Esophagus squamous epithelium (tissue), 5 donors: ENCODE results near the gene CDO1. TPM values are rescaled to one million over a fixed set of nuclear protein-coding genes. Genes with fewer than 3 reads are reported as not detected.
A peak's percentile ranks its signal among the peaks of the same experiment; 100 is the strongest.

Experiments used
- DNase-seq: peaks from one replicate; lab custom pipeline; 2025; lab: John Stamatoyannopoulos, UW
- H3K27ac ChIP-seq, 4 donors: fragments of 200-600 bp; sonication (generic); one replicate each; pipeline ENCODE4 v1.5.1; 2016 to 2019; ENCODE audit warnings: mild to moderate bottlenecking in 1 of 4
- H3K27me3 ChIP-seq, 4 donors: fragments of 200-600 bp; sonication (generic); 1 replicate in 3 of 4; 2 replicates in 1 of 4; pipeline versions ENCODE4 v1.5.1 to v1.6.0; 2017 to 2021; ENCODE audit warnings: antibody characterized with exemption in 1 of 4
- H3K36me3 ChIP-seq, 3 donors: fragments of 200-600 bp; sonication (generic); one replicate each; pipeline ENCODE4 v1.5.1; 2016 to 2019
- H3K4me1 ChIP-seq, 3 donors: fragments of 200-600 bp; sonication (generic); one replicate each; pipeline ENCODE4 v1.5.1; 2017 to 2019
- H3K4me3 ChIP-seq, 4 donors: fragments of 200-600 bp; sonication (generic); 1 replicate in 3 of 4; 2 replicates in 1 of 4; pipeline ENCODE4 v1.5.1; 2016 to 2019; ENCODE audit warnings: mild to moderate bottlenecking in 2 of 4, moderate library complexity in 1 of 4
- H3K9me3 ChIP-seq, 3 donors: fragments of 200-600 bp; sonication (generic); one replicate each; pipeline ENCODE4 v1.5.1; 2016 to 2019
- POLR2A ChIP-seq, 4 donors: fragments of 450-650 bp; IDR thresholded peaks; one replicate each; pipeline ENCODE4 v1.6.1; 2017; ENCODE audit warnings: antibody characterized with exemption in 4 of 4, mild to moderate bottlenecking in 4 of 4, moderate library complexity in 3 of 4
- WGBS, 2 donors: methylation state at CpG; one replicate each; pipeline ENCODE4 v1.1.5; 2018; 5-methylcytosine and 5-hydroxymethylcytosine counted together
- intact Hi-C: fragments of 100-400 bp; cut with DNase I; formaldehyde crosslinking; loops from one replicate; pipeline ENCODE4 v1.15.0; 2022
- total RNA-seq, 4 donors: library from RNA; depleted of rRNA; stranded (reverse); fragments of >200 nt; gene quantifications; one replicate each; pipeline ENCODE4 v1.1.0, GENCODE V29; 2016
- TF ChIP-seq, protein P1 (sequence below), 6 experiments: fragments of 450-650 bp in 4 of 6; fragments of 200-600 bp in 2 of 6; sonication (generic) in 2 of 6; IDR thresholded peaks; one replicate each; pipeline ENCODE4 v1.5.1; 2016 to 2019; ENCODE audit warnings: antibody characterized with exemption in 6 of 6, mild to moderate bottlenecking in 4 of 6, moderate library complexity in 4 of 6
- donor health status: DM: yes; HTN: yes; CAD: no.

The CDO1 gene
- total RNA-seq, 4 donors from 2014 or later = 0.75 to 6.7 (median 5.7) TPM; not detected in 1

DNA sequence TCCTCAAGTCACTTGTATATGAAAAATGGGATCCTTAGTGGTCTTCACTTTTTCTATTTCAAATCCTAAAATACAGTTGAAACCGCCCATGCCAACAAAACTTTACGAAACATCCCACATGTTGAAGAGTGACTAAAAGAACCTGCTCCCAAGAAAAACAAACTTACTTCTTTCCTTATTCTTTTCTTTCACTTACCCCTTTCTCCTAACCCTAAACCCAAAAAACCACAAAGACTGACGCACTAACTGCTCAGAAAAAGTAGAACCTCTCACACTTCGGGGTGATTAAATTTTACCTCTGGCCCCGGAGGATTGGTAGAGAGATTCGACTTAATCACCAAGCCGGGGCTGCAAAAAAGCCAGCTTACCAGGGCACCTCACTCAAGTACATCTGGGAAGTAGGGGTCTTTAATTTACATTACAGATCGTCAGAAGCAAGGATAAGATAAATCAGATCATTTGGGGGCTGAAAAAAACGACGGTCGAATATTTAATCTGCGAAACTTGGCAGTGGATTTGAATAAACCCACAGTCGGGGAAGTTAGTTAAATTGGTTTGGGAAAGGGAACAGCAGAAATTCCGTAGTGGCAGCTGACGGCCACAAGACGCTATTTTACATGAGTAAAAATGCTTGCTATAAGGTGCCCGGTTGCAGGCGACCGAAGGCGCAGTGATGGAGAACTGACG is 1.3 kb downstream of the CDO1 start:
- Histone ChIP-seq H3K27me3 (peaks cover 0 to 76% (median 12%) of the 10 kb centered on the region in 4 donors), H3K9me3 (no peaks in the 10 kb centered on the region), H3K27ac (no peak overlapping the region), H3K4me1 (peaks cover 11 to 17% (median 12%) of the 10 kb centered on the region in 3 donors), H3K36me3 (no peaks in the 10 kb centered on the region), H3K4me3 (peak overlapping the region in 3 of 4 donors; percentile 44 to 63 (median 50))
- no peak for TF ChIP-seq POLR2A (IDR thresholded peaks at IDR 0.05)
- TF ChIP-seq, protein P1, sequence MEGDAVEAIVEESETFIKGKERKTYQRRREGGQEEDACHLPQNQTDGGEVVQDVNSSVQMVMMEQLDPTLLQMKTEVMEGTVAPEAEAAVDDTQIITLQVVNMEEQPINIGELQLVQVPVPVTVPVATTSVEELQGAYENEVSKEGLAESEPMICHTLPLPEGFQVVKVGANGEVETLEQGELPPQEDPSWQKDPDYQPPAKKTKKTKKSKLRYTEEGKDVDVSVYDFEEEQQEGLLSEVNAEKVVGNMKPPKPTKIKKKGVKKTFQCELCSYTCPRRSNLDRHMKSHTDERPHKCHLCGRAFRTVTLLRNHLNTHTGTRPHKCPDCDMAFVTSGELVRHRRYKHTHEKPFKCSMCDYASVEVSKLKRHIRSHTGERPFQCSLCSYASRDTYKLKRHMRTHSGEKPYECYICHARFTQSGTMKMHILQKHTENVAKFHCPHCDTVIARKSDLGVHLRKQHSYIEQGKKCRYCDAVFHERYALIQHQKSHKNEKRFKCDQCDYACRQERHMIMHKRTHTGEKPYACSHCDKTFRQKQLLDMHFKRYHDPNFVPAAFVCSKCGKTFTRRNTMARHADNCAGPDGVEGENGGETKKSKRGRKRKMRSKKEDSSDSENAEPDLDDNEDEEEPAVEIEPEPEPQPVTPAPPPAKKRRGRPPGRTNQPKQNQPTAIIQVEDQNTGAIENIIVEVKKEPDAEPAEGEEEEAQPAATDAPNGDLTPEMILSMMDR (IDR thresholded peaks at IDR 0.05) = no peak
- WGBS, 2 donors = 36 to 45% methylated on average over 21 of the region's 21 CpGs
- intact Hi-C loops = no loop called here
- no peak for DNase-seq

DNA sequence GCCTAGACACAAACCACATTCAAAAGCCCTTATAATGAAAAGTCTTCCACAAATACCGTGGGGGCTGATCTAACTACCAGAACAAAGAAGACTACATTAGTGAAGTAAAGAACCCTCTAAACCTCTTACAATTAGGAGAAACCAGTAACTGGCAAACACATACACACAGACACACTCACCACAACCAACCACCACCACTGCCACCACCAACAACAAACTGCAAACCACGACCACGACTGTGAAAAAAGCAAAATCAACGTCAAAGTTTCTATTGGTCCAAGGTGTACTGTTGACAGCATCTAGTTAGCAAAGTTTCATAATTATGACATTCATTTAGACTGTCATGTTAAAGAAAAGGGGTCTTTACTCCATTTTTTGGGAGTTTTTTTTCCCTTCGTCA is 2.7 kb downstream of the CDO1 start:
- H3K27me3 ChIP-seq = peaks cover 0 to 66% (median 12%) of the 10 kb centered on the region in 4 donors
- intact Hi-C loops = no loop called here
- H3K27ac ChIP-seq = no peak overlapping the region

DNA sequence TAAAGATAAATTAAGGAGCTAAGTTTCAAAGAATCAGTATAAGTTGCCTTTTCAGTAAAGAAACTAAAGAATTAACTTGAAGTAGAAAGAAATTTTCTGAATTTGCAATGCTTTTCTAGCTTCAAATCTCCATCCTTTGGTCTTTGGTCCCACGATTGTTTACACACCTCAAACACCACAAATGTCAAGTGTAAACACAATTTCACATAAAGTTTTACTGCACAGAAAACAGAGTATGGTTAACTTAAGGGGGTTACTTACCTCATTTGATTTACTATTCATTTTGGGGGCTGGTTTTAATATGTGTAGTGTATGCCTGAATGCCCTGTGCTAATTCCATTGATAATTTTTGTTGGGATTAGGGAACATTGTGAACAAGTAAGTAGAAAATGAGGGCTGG is 4.1 kb downstream of the CDO1 start:
- H3K27ac ChIP-seq = no peak overlapping the region
- WGBS, 2 donors = 52 to 68% methylated on average over 1 of the region's 1 CpG
- H3K4me1 ChIP-seq = peaks cover 11 to 17% (median 12%) of the 10 kb centered on the region in 3 donors
- TF ChIP-seq POLR2A (IDR thresholded peaks at IDR 0.05) = no peak
- TF ChIP-seq, protein P1 (IDR thresholded peaks at IDR 0.05) = no peak
- no peaks in the 10 kb centered on the region for H3K36me3 ChIP-seq
- peaks cover 0 to 56% (median 12%) of the 10 kb centered on the region in 4 donors for H3K27me3 ChIP-seq
- no peak for DNase-seq
- H3K4me3 ChIP-seq = no peak overlapping the region
- intact Hi-C loops = no loop called here
- H3K9me3 ChIP-seq = no peaks in the 10 kb centered on the region

More for the DNA sequence above, 2.7 kb downstream of the CDO1 start:
- no peak for TF ChIP-seq POLR2A (IDR thresholded peaks at IDR 0.05)
- TF ChIP-seq, protein P1 (IDR thresholded peaks at IDR 0.05) = no peak
- DNase-seq = no peak
- Histone ChIP-seq H3K9me3 (no peaks in the 10 kb centered on the region), H3K36me3 (no peaks in the 10 kb centered on the region), H3K4me3 (no peak overlapping the region), H3K4me1 (peaks cover 11 to 17% (median 12%) of the 10 kb centered on the region in 3 donors)
- 70 to 82% methylated on average over 5 of the region's 5 CpGs for WGBS, 2 donors

DNA sequence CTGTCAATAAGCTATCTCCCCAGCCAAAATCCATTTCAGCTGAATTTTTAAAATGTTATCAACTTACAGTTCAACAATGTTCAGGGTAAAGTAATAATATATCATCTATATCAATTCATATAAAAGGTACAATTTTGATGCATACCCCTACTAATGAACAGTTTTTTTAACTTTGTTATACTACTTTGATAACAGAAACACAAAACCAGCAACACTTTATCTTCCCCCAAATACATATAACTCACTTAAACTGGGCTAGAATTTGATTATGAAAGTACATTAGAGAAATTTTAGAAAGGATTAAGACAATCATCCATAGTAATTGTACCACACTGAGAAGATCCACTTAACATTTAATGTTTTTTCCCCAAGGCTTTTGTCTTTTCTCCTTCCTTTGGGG is 5.1 kb downstream of the CDO1 start:
- no peaks in the 10 kb centered on the region for H3K36me3 ChIP-seq
- H3K4me3 ChIP-seq = no peak overlapping the region
- DNase-seq = no peak
- TF ChIP-seq, protein P1 (IDR thresholded peaks at IDR 0.05) = no peak
- TF ChIP-seq POLR2A (IDR thresholded peaks at IDR 0.05) = no peak
- H3K27me3 ChIP-seq = peaks cover 0 to 46% (median 10%) of the 10 kb centered on the region in 4 donors
- H3K4me1 ChIP-seq = peaks cover 10 to 11% (median 11%) of the 10 kb centered on the region in 3 donors
- H3K27ac ChIP-seq = no peak overlapping the region
- no peaks in the 10 kb centered on the region for H3K9me3 ChIP-seq
- intact Hi-C loops = no loop called here

DNA sequence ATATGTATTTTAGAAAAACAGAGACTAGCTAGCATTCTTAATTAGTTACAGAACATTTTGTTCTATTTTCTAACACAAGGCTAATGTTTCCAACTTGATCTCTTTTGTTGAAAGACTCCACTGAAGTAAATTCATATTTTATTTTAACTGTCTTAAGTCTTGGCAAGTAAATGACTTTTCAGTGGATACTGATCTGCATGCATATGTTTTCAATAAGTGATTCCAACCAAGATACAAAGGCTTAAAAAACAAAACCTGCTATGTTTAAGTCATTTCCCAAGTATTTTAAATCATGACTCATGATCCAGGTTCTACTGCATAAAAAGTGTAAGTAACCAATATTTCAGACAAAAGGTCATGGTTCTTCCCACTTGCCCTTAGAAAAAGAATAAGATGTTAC is 5.7 kb downstream of the CDO1 start:
- Histone ChIP-seq H3K36me3 (no peaks in the 10 kb centered on the region), H3K4me1 (peaks cover 4 to 8% (median 5%) of the 10 kb centered on the region in 3 donors), H3K27me3 (peaks cover 0 to 40% (median 8%) of the 10 kb centered on the region in 4 donors), H3K9me3 (no peaks in the 10 kb centered on the region), H3K4me3 (no peak overlapping the region), H3K27ac (no peak overlapping the region)
- intact Hi-C loops = no loop called here
- no peak for DNase-seq
- TF ChIP-seq, protein P1 (IDR thresholded peaks at IDR 0.05) = no peak
- TF ChIP-seq POLR2A (IDR thresholded peaks at IDR 0.05) = no peak
